ENCODE measurements around the gene LRP1B.

Gene LRP1B

DNA sequence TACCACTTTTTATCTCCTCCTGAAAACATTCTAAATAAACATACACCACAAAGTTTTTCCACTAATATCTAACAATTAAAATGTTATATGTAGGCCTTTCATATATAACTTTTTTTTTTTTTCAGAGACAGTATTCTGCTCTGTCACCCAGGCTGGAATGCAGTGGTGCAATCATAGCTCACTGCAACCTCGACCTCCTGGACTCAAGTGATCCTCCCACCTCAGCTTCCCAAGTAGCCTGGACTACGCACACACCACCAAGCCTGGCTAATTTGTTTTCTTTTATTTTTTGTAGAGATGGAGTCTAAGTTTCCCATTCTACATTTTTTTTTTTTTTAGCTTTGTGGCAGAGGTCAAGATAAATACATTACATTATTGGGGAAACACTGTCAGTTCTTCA, 1738.0 kb downstream of the LRP1B start:
- Histone ChIP-seq H3K4me3 (ENCODE audit: insufficient read depth, low read depth, low read length, poor library complexity, severe bottlenecking) (no peak overlapping the region), H3K4me1 (ENCODE audit: control insufficient read depth, insufficient read depth, low read length, poor library complexity, severe bottlenecking) (no peaks in the 10 kb centered on the region), H3K27me3 (replicated peaks; ENCODE audit: control insufficient read depth, insufficient read depth, low read length, poor library complexity, severe bottlenecking) (no peaks in the 10 kb centered on the region), H3K36me3 (ENCODE audit: control insufficient read depth, insufficient read depth, low read length) (no peaks in the 10 kb centered on the region), H3K9me3 (ENCODE audit: control insufficient read depth, low read length) (no peaks in the 10 kb centered on the region), H3K27ac (ENCODE audit: insufficient read depth, low read length, poor library complexity, severe bottlenecking) (no peak overlapping the region)
- no peak for DNase-seq

DNA sequence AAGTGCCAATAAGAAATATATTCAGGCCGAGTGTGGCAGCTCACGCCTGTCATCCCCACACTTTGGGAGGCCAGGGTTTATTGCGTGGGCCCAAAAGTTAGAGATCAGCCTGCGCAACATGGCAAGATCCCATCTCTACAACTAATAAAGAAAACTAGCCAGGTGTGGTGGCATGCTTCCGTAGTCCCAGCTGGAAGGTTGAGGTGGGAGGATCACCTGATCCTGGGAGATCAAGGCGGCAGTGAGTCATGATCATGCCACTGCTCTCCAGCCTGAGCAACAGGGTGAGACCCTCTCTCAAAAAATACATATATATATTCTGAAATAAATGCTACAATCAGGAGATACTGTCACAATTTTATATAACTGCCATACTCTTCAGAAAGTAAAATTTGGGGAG, 1745.9 kb downstream of the LRP1B start:
- no peaks in the 10 kb centered on the region for H3K9me3 ChIP-seq (ENCODE audit: control insufficient read depth, low read length)
- no peaks in the 10 kb centered on the region for H3K27me3 ChIP-seq (replicated peaks; ENCODE audit: control insufficient read depth, insufficient read depth, low read length, poor library complexity, severe bottlenecking)
- H3K27ac ChIP-seq (ENCODE audit: insufficient read depth, low read length, poor library complexity, severe bottlenecking): no peak overlapping the region
- no peak for DNase-seq
- H3K36me3 ChIP-seq (ENCODE audit: control insufficient read depth, insufficient read depth, low read length): no peaks in the 10 kb centered on the region
- H3K4me1 ChIP-seq (ENCODE audit: control insufficient read depth, insufficient read depth, low read length, poor library complexity, severe bottlenecking): no peaks in the 10 kb centered on the region
- no peak overlapping the region for H3K4me3 ChIP-seq (ENCODE audit: insufficient read depth, low read depth, low read length, poor library complexity, severe bottlenecking)

DNA sequence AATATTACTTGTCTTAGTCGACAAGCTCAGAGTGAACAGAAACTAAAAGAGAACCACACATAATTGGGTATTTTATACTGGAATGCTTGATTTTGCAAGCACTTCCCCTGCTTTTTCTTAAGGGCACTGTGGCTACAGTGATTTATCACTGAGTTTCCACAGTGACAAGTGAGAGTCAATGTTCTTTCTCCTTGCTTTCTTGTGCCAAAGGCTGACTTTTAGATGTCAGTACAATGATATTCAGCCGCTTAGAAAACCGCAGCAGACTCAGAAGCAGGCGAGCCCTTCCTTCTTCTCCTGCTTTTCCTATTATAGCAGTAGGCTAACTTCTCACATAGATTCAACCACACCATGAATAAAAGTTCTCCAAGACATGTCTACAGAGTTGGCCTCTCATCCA, 1747.0 kb downstream of the LRP1B start:
- H3K4me1 ChIP-seq (ENCODE audit: control insufficient read depth, insufficient read depth, low read length, poor library complexity, severe bottlenecking): no peaks in the 10 kb centered on the region
- no peak overlapping the region for H3K27ac ChIP-seq (ENCODE audit: insufficient read depth, low read length, poor library complexity, severe bottlenecking)
- H3K9me3 ChIP-seq (ENCODE audit: control insufficient read depth, low read length): no peaks in the 10 kb centered on the region
- no peaks in the 10 kb centered on the region for H3K36me3 ChIP-seq (ENCODE audit: control insufficient read depth, insufficient read depth, low read length)
- no peaks in the 10 kb centered on the region for H3K27me3 ChIP-seq (replicated peaks; ENCODE audit: control insufficient read depth, insufficient read depth, low read length, poor library complexity, severe bottlenecking)
- DNase-seq: no peak
- no peak overlapping the region for H3K4me3 ChIP-seq (ENCODE audit: insufficient read depth, low read depth, low read length, poor library complexity, severe bottlenecking)

DNA sequence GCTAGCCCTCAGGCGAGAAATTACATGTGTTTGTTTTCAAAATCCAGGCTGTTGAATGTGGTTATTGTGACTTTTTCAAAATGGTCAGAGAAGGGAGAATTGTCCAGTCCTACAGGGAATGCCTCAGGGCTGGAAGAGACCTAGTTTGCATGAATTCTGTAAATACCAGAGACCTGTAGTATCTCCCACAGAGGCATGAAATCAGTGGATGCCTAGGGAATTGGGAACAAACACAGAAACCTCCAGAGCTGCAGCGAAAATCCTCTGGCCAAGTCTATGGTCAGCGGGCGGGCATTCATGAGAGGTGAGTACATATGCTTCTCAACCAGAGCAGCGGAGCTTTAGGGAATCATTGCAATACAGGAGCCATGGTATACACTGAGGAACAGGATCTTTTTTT, 1754.1 kb downstream of the LRP1B start:
- no peak overlapping the region for H3K27ac ChIP-seq (ENCODE audit: insufficient read depth, low read length, poor library complexity, severe bottlenecking)
- no peaks in the 10 kb centered on the region for H3K9me3 ChIP-seq (ENCODE audit: control insufficient read depth, low read length)
- H3K36me3 ChIP-seq (ENCODE audit: control insufficient read depth, insufficient read depth, low read length): no peaks in the 10 kb centered on the region
- no peaks in the 10 kb centered on the region for H3K4me1 ChIP-seq (ENCODE audit: control insufficient read depth, insufficient read depth, low read length, poor library complexity, severe bottlenecking)
- H3K4me3 ChIP-seq (ENCODE audit: insufficient read depth, low read depth, low read length, poor library complexity, severe bottlenecking): no peak overlapping the region
- no peaks in the 10 kb centered on the region for H3K27me3 ChIP-seq (replicated peaks; ENCODE audit: control insufficient read depth, insufficient read depth, low read length, poor library complexity, severe bottlenecking)
- no peak for DNase-seq

DNA sequence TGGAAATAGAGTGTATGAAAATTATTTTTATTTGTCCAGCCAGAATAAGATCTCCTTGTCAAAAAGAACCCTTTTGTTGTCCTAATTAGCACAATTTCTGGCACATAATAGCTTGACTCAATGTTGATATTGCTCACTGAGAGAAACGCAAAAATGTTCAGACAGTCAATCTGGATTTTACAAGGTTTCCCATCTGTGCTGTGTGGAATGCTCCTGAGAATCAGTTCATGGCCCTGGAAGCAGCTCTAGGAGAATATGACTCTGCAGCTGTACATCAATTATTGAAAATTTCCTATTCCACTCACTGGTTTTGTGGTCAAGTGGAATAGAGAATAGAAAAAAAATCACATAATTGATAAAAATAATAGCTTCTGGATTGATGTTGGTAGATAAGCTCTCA, 1767.7 kb downstream of the LRP1B start:
- DNase-seq: no peak
- Histone ChIP-seq H3K4me1 (ENCODE audit: control insufficient read depth, insufficient read depth, low read length, poor library complexity, severe bottlenecking) (no peaks in the 10 kb centered on the region), H3K27me3 (replicated peaks; ENCODE audit: control insufficient read depth, insufficient read depth, low read length, poor library complexity, severe bottlenecking) (no peaks in the 10 kb centered on the region), H3K4me3 (ENCODE audit: insufficient read depth, low read depth, low read length, poor library complexity, severe bottlenecking) (no peak overlapping the region), H3K36me3 (ENCODE audit: control insufficient read depth, insufficient read depth, low read length) (no peaks in the 10 kb centered on the region), H3K27ac (ENCODE audit: insufficient read depth, low read length, poor library complexity, severe bottlenecking) (no peak overlapping the region), H3K9me3 (ENCODE audit: control insufficient read depth, low read length) (no peaks in the 10 kb centered on the region)

DNA sequence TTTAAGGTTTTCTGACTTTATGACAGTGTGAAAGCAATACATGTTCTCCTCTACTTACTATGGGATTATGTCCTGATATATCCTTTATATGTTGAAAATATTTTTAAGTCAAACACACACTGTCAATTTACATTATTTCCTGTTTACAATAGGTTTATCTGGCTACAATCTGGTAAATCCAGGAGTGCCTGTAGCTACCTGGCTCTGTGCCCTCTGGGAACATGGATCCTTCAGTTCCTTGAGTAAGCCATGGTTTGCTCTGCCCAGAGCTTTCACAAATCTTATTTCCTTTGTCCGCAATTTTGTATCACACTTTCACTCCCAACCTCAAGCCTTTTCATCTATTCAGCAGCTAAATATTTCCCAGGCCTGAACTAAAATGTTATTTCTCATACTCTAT, 1768.5 kb downstream of the LRP1B start:
- no peaks in the 10 kb centered on the region for H3K9me3 ChIP-seq (ENCODE audit: control insufficient read depth, low read length)
- no peaks in the 10 kb centered on the region for H3K36me3 ChIP-seq (ENCODE audit: control insufficient read depth, insufficient read depth, low read length)
- no peaks in the 10 kb centered on the region for H3K27me3 ChIP-seq (replicated peaks; ENCODE audit: control insufficient read depth, insufficient read depth, low read length, poor library complexity, severe bottlenecking)
- no peak overlapping the region for H3K27ac ChIP-seq (ENCODE audit: insufficient read depth, low read length, poor library complexity, severe bottlenecking)
- no peak overlapping the region for H3K4me3 ChIP-seq (ENCODE audit: insufficient read depth, low read depth, low read length, poor library complexity, severe bottlenecking)
- no peaks in the 10 kb centered on the region for H3K4me1 ChIP-seq (ENCODE audit: control insufficient read depth, insufficient read depth, low read length, poor library complexity, severe bottlenecking)
- DNase-seq: no peak

DNA sequence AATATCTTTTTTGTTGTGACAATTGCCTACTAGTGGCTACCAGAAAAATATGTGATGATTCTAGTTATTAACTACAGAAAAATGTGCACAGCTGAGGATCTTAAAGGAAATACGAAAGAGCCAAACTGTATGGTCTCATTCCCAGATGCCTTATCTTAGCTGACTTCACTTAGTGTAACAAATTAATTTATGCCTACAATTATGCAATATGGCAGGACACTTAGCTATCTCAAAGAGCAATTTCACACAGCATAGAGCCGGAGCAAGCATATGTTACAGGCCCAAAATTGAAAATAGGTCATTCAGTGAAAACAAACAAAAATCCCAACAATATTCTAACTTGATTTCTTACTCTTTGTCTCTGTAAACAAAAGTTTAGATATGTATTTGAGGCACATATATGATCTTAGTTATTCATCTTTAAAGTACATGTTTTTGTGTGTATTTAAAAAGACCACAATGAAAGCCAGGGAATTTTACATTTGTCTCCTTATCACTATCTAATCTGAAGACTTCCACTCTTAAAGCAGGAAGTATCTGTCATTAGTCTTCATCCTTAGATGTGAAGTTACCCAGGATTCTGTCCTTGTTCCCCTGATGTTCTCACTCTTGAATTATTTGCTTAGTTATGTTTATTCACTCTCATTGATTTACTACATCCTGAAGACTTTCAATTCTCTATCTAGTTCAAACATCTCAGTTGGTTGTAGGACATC, 1771.6 kb downstream of the LRP1B start:
- no peak overlapping the region for H3K4me3 ChIP-seq (ENCODE audit: insufficient read depth, low read depth, low read length, poor library complexity, severe bottlenecking)
- no peak for DNase-seq
- H3K36me3 ChIP-seq (ENCODE audit: control insufficient read depth, insufficient read depth, low read length): no peaks in the 10 kb centered on the region

DNA sequence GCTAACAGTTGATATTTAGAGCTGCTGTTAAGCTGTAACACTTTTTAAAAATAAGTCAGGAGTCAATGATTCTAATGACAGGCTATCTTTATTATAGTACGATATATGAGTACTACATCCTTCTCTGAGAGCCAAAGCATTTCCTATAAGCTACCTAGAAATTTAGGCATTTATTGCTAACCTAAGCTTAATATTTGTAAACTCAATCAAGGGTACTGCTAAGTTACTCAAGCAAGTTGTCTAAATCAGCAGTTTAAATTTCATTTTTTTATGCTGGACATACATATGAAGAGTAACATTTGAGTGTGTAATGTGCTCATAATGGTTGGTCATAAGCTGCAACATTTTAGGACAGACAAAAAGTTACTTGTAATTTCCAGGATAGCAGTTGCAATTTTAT, 1774.1 kb downstream of the LRP1B start:
- DNase-seq: no peak
- Histone ChIP-seq H3K36me3 (ENCODE audit: control insufficient read depth, insufficient read depth, low read length) (no peaks in the 10 kb centered on the region), H3K27ac (ENCODE audit: insufficient read depth, low read length, poor library complexity, severe bottlenecking) (no peak overlapping the region), H3K4me1 (ENCODE audit: control insufficient read depth, insufficient read depth, low read length, poor library complexity, severe bottlenecking) (no peaks in the 10 kb centered on the region), H3K4me3 (ENCODE audit: insufficient read depth, low read depth, low read length, poor library complexity, severe bottlenecking) (no peak overlapping the region), H3K27me3 (replicated peaks; ENCODE audit: control insufficient read depth, insufficient read depth, low read length, poor library complexity, severe bottlenecking) (no peaks in the 10 kb centered on the region), H3K9me3 (ENCODE audit: control insufficient read depth, low read length) (no peaks in the 10 kb centered on the region)

More for the DNA sequence above, 1771.6 kb downstream of the LRP1B start:
- no peaks in the 10 kb centered on the region for H3K27me3 ChIP-seq (replicated peaks; ENCODE audit: control insufficient read depth, insufficient read depth, low read length, poor library complexity, severe bottlenecking)
- no peak overlapping the region for H3K27ac ChIP-seq (ENCODE audit: insufficient read depth, low read length, poor library complexity, severe bottlenecking)
- H3K4me1 ChIP-seq (ENCODE audit: control insufficient read depth, insufficient read depth, low read length, poor library complexity, severe bottlenecking): no peaks in the 10 kb centered on the region
- no peaks in the 10 kb centered on the region for H3K9me3 ChIP-seq (ENCODE audit: control insufficient read depth, low read length)

DNA sequence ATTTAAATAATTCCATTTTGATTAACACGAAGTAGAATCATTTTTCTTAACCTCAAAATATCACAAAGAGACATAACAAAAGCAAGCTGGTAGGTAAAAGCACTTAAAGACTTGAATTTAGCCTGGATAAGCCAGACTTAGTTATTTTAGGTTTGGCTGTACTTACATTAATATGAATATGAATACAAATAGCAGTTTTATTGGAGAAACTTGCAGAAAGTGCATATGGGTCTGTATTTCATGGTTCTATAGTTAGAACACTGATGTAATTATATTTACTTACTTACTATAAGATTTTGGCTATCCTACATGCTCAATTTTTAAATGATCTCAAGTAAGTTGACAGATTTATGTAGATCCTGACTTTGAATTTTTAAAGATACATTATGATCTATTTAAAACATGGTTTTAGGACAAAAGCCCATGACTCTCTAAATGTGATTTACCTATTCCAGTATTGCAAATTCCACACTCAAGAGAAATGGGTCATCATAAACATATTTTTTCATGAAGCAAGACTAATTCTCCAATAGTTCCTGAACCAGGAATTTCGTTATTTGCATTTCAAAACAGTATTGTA, 1775.2 kb downstream of the LRP1B start:
- H3K9me3 ChIP-seq (ENCODE audit: control insufficient read depth, low read length): no peaks in the 10 kb centered on the region
- no peaks in the 10 kb centered on the region for H3K36me3 ChIP-seq (ENCODE audit: control insufficient read depth, insufficient read depth, low read length)
- no peak overlapping the region for H3K27ac ChIP-seq (ENCODE audit: insufficient read depth, low read length, poor library complexity, severe bottlenecking)
- no peaks in the 10 kb centered on the region for H3K4me1 ChIP-seq (ENCODE audit: control insufficient read depth, insufficient read depth, low read length, poor library complexity, severe bottlenecking)
- DNase-seq: no peak
- H3K4me3 ChIP-seq (ENCODE audit: insufficient read depth, low read depth, low read length, poor library complexity, severe bottlenecking): no peak overlapping the region
- H3K27me3 ChIP-seq (replicated peaks; ENCODE audit: control insufficient read depth, insufficient read depth, low read length, poor library complexity, severe bottlenecking): no peaks in the 10 kb centered on the region

DNA sequence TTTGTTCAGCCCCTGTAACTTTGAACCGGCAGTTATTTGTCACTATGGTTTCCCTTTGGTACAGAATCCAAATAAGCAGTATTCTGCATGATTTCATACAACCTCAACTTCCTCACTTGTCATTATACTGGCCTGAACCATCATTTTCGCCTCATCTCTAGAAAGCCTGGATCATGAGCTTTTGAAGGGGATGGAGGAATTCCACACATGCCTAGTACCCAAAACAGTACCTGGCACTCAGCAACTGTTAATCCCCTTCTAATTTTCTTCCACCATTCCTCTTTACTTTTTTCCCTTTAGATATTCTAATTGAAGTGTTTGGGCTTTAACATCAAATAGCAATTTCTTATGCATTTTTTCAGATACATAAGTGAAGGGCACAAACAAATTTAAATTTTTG, 1776.3 kb downstream of the LRP1B start:
- Histone ChIP-seq H3K9me3 (ENCODE audit: control insufficient read depth, low read length) (no peaks in the 10 kb centered on the region), H3K4me1 (ENCODE audit: control insufficient read depth, insufficient read depth, low read length, poor library complexity, severe bottlenecking) (no peaks in the 10 kb centered on the region), H3K27me3 (replicated peaks; ENCODE audit: control insufficient read depth, insufficient read depth, low read length, poor library complexity, severe bottlenecking) (no peaks in the 10 kb centered on the region), H3K27ac (ENCODE audit: insufficient read depth, low read length, poor library complexity, severe bottlenecking) (no peak overlapping the region), H3K36me3 (ENCODE audit: control insufficient read depth, insufficient read depth, low read length) (no peaks in the 10 kb centered on the region), H3K4me3 (ENCODE audit: insufficient read depth, low read depth, low read length, poor library complexity, severe bottlenecking) (no peak overlapping the region)
- no peak for DNase-seq

Data from effector memory CD4-positive, alpha-beta T cell (primary cell).